C1 segment of cervical spinal cord (tissue), 14 donors: ENCODE data around the gene FIGNL2.
"Not testable (repeated sequence)": the region's sequence is repeated elsewhere in the genome, so short reads cannot be mapped to it uniquely, and the experiment has no call there.

Experiments
- DNase-seq, 14 donors: peaks; one replicate each; lab custom pipeline; 2025; lab: John Stamatoyannopoulos, UW

FIGNL2 gene

GRCh38 chr12:51848326-51848727, at the start of gene FIGNL2:
TSS of gene FIGNL2 (minus strand) at chr12:51848718. CDS start at chr12:51822413, 26,305 bp downstream.
- no peak for DNase-seq

GRCh38 chr12:51897181-51897580, 48.7 kb upstream of the FIGNL2 start:
- no peak for DNase-seq

- DNase-seq: no peak
Observed at GRCh38 chr12:51896236-51896635, 47.7 kb upstream of the FIGNL2 start.

- no peak for DNase-seq
Observed at GRCh38 chr12:51895378-51896135, 47.0 kb upstream of the FIGNL2 start.

- DNase-seq: no peak
Observed at GRCh38 chr12:51893786-51894185, 45.3 kb upstream of the FIGNL2 start.

- DNase-seq: no peak
Observed at GRCh38 chr12:51891843-51892242, 43.3 kb upstream of the FIGNL2 start.

- DNase-seq: no peak
Observed at GRCh38 chr12:51890511-51891171, 42.1 kb upstream of the FIGNL2 start.

GRCh38 chr12:51890133-51890464, 41.6 kb upstream of the FIGNL2 start:
- DNase-seq: no peak

GRCh38 chr12:51889216-51890132, 41.0 kb upstream of the FIGNL2 start:
- no peak for DNase-seq

- no peak for DNase-seq
Observed at GRCh38 chr12:51888316-51889215, 40.0 kb upstream of the FIGNL2 start.

GRCh38 chr12:51887476-51888315, 39.2 kb upstream of the FIGNL2 start, which contains the start of gene ANKRD33:
TSS of gene ANKRD33 (plus strand) at chr12:51888103. CDS start at chr12:51888187, 84 bp downstream.
- no peak for DNase-seq

GRCh38 chr12:51886021-51886710, 37.6 kb upstream of the FIGNL2 start:
- DNase-seq: peak in 8 of 14 donors; percentile 17 to 38 (median 36)

- DNase-seq: not testable (repeated sequence)
Observed at GRCh38 chr12:51885294-51886020, 36.9 kb upstream of the FIGNL2 start.

GRCh38 chr12:51884676-51885229, 36.2 kb upstream of the FIGNL2 start:
- DNase-seq: no peak

- DNase-seq: no peak
Observed at GRCh38 chr12:51883998-51884675, 35.6 kb upstream of the FIGNL2 start.

- no peak for DNase-seq
Observed at GRCh38 chr12:51883295-51883694, 34.8 kb upstream of the FIGNL2 start.

GRCh38 chr12:51879102-51879501, 30.6 kb upstream of the FIGNL2 start:
- DNase-seq: no peak

GRCh38 chr12:51874486-51874885, 26.0 kb upstream of the FIGNL2 start:
- DNase-seq: no peak
